ENCODE data around the gene RASD1.

RASD1 gene

DNA sequence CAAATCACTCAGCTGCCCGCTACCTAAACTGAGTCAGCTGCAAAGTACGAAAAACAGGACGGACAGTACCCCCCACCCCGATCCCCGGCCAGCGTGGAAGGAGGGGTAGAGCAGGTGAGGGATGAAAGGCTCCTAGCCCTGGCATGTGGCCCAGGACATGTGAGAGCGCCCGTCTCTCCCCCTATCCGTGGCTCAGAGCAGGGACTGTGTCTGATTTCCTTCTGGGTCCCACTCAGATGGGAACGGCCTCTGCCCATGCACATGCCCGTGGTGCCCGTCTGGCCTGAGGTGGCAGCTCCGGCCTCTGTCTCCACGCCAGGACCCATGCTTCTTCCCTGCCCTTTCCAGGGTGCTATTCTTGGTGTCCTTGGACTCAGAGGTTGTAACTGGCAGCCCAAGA is 30.2 kb upstream of the RASD1 start:
- no peak for DNase-seq

DNA sequence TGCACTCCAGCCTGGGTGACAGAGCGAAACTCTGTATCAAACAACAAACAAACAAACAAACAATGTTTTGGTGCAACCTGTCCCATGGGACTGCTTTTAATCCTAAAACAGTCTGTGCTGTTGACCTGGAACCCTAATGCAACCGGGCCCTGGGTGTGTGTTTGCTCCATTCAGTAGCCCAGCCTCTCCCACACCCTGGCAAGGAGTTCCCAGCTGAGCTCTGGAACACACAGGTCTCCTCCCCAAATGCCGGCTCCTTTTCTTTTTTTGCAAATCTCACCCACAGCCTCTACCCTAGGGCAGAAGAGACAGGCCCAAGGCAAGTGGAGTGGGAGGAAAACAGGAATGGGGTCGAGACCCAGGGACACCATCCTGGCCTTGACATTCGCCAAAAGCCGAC is 29.8 kb upstream of the RASD1 start:
- no peak for DNase-seq

DNA sequence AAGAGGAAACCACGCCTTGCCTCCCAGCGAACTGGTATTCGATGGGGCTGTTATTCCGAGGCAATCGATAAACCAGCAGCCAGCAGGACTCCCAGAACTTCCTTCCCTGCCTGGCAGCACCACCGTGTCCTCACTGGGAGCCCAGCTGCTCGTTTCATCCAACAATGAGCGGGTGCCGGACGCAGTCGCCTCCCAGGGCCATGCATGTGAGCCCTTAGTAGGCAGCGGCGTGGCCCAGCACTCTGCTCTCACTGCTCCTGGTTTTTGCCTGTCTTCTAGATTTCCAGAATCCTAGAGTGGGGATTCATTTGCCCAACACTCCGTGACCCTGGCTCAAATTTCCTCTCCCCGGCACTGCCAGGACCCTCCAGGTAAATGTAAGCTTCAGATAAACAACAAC is 29.1 kb upstream of the RASD1 start:
- DNase-seq = no peak

DNA sequence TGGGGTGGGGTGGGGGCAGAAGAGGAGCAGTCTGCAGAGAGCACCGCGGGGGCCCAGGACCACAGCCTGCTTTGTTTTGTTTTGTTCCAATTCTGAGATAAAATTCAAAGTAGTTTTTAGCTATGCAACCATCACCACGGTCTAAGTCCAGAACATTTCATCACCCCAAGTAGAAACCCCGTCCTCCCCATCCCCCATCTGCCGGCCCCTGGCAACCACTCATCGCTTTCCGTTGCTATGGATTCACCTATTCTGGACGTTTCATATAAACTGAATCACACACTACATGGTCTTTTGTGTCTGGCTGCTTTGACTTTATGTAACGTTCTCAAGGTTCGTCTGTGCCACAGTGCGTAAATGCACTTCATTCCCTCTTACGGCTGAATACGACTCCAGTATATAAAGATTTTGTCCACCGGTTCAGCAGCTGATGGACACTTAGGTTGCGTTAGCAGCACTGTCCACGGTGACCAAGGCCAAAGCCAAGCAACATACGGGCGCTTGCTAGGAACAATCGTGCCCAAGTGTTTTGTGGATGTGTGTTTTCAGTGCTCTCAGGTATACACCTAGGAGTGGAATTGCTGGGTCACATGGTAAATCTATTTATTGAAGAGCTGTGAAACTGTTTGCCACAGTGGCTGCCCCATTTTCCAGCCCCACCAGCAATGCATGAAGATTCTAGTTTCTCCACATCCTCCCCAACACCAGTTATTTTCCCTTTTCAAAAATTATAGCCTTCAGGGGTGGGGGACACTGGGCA is 27.7 kb upstream of the RASD1 start:
- no peak for DNase-seq

DNA sequence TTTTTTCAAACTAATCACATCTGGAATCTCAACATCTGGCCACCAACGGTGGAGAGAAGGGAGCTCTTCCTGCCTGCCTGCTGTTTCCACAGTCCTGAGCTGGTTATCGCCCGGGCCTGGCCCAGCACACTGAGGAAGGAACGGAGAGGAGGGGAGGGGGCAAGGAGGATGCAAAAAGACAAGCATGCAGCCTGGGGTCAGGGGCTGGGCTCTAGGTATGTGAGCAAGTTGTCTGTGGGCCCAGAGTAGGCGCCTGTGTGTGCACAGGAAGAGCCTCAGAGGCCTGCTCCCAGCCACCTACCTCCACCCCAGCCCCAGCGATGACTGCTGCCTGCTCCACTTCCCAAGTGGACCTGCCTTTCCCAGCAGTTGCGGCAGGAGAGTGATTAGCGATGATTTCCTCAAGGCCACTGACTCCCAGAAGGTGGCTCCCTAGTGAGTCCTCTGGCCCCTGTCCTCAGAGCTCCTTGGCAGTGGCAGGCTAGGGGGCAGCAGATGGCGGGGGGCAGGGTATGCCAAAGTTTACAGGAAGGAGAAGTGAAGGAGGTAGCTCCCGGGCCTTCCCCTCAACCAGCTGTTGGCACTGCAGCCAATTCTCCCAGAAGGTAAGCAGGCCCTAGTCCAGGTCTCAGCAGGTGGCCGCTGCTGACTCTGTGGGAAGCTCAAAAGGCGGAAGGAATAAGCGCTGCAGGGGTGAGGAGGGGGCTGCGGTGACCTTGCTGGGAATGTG is 27.0 kb upstream of the RASD1 start:
- no peak for DNase-seq

DNA sequence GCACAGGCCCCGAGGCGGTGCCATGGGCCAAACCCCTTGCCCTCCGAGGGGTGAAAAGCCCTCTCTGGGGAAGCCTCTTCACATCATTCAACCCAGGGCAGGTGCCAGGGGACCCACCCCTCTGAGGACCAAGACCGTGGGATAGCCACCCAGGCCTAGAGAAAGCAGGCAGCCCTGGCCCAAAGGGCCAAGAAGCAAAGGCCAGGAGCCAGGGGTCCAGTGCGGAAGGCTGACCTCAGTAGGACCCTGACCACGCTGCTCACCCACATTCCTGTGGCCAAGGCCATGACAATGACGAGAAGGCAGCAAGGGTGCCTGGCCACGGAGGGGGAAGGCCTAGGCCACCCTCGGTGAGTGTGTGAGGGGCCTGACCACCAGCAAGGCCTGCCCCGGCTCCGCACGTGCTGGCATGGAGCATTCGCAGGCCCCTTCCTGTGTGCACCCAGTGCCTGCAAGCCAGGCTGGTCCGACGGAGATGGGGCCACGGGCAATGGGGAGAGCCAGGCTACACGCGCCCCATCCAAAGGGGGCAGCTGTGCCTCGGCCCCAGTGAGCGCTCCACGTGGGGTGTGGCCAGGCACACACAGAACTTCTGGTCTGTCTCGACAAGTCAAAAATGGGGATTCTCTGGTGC is 24.5 kb upstream of the RASD1 start:
- no peak for DNase-seq

DNA sequence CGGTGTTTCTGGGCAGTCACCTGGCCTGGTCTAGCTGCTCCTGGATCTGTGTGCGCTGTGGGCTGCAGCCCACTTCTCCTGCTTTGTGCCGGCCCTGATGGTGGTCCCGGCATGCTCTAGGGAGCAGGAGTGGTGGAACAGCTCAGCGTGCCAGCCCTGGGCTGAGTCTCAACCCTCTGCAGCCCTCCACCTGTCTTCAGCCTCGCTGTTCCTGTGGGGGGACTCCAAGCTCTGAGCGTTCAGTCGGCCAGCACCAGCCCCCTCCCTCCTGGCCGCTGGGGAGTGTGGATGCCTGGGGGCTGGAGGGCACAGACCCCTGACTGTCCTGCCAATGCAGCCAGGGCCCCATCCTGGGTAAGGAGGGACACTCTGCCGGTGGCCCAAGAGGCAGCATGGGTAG is 23.7 kb upstream of the RASD1 start:
- no peak for DNase-seq

DNA sequence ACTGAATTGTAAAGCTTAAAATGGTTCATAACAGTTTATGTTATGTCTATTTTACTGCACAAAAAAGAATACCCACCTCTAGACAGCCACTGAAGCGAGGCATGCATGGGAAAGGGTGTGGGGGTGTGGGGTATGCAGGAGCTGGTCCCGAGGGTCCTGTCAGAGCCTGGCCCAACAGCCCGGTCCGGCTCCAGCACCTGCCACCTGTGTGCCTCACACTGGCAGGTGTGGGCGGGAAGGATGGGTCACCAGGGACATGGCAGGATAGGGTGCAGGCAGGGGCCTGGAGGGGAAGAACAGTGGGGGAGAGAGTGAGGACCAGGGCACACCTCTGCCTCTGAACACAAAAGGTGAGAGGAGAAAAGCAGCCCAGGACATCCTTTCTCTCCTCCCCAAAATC is 22.8 kb upstream of the RASD1 start:
- DNase-seq = no peak

DNA sequence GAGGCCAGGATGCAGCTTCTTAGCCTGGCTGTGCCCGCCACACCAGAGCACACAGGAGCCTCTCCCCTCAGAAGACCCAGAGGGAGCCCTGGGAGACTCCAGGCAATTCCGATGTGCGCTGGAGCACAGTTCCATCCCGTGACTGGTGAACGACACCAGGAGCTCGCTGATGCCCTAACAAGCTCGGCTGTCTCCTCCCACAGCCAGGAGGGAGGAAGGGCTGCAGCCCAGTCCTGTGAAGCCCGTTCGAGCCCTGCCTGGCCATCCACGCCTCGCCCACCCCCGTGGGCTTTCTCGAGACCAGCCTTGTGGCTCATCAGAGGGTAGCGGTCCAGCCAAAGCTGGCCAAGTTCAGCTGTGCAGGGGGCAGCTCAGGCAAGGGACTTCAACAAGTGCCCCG is 21.8 kb upstream of the RASD1 start:
- DNase-seq = no peak

DNA sequence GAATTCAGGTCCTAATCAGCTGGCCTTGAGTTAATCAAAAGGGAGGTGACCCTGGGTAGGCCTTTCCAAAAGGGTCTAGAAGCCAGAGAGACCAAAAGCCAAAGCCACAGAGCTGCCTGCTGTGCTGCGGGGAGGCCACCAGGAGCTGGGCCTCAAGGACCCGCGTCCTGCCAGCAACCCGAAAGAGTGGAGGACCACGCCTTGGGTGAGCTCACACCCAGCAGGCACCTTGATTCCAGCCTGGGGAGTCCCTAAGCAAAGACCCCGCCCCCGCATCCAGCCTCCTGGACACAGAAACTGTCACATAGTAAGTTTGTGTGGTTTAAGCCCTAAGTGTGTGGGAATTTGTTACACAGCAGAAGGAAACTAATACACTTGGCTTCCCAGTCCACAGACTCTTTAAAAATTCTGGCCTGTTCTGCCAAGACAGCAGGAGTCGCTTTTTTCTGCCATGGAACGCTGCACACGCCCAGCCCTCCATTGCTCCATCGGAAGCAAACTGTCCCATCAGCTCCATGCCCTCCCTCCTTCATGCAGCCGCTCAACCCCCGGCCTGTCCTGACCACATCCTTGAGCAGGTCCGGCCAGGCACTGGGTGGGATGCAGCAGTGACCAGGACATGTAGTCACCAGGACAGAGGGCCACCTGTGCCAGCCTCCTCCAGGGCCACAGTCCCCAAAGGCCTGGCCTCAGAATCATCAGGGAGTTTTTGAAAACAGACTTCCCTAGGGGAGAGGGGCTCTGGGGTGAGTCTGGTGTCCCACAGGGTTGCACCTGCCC is 20.9 kb upstream of the RASD1 start:
- DNase-seq = no peak

DNA sequence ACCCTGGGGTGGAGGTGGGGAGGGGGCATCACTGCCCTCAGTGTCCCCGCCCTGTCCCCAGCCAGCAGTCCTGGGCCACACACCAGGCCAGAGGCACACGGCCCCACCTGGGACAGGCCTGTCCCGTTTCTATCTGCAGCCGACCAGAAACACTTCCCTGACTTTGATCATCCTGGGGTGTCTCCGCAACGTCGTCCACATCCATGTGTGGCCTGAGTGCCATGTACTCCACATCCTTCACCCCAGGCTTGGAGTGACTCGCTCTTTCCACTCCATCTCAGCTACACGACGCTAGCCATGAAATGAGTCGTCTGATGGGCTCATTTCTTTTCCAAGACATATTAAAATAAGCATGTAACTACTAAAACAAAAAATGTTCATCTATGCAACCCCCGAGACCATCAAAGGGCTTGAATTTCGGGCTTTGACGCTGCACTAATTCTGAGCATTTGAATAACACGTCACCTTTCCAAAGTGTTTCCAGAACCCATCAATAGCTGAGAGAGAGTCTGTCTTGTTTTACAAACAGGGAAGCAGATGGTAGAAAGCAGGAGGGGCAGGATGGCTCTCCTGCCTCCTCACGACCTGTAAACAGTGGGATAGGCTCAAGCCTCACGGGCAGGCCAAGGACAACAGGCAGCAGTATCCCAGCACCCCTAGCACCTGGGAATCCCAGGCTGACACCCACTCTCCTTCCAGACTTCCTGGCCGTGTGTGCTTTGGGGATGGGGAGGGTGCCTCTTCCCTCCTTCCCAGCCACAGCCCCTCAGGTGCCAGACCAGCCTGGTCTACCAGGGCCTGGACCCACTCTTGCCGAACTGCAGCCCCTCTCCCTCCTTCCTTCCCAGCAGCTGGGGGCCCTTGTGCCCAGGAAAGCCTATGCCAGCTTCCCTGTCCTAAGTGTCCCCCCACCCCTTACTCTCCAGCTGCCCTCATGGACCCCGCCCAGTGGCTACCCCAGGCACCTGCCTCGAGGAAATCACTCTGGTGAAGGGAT is 20.0 kb upstream of the RASD1 start:
- DNase-seq = no peak

DNA sequence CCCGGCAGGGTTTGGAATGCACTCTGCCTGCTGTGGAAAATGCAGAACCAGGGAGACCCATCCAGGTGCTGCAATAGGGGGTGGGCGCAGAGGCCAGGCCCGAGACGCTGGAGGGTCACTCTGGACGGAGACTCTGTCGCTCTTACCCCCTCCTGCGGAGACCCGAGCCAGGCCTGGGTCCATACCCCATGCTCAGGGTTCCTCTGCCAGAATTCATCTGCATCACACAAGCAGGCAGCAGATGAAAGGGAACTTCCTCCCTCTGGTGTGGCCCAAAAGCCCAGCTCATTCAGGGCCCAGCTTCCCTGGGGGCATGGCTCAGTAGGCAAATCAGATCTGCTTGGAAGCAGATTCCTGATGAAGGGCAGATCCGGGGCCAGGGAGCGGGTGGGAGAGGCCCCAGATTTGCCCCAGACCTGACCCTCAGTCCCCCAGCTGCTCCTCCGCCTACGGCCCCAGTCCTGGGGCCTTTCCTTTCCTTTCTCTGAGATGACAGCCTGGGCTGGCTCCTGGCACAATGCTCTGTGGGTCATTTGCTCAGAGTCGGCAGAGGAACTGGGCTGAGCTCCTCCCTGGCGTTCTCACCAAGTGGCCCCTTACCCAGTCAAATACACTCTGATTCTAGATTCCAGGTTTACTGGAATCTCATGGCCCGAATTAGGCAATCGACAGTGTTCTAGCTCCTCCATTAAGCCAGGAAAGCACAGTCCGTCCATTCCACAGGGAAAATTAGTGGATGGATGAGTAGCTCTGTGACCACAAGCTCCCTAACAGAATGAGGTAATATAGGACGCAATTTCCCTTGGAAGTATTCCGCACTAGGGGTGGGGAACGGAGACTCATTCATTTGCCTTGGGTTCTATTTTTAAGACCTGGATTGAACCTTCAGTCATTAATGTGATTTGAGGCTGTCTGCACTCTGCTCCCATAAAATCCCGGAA is 19.1 kb upstream of the RASD1 start:
- no peak for DNase-seq

DNA sequence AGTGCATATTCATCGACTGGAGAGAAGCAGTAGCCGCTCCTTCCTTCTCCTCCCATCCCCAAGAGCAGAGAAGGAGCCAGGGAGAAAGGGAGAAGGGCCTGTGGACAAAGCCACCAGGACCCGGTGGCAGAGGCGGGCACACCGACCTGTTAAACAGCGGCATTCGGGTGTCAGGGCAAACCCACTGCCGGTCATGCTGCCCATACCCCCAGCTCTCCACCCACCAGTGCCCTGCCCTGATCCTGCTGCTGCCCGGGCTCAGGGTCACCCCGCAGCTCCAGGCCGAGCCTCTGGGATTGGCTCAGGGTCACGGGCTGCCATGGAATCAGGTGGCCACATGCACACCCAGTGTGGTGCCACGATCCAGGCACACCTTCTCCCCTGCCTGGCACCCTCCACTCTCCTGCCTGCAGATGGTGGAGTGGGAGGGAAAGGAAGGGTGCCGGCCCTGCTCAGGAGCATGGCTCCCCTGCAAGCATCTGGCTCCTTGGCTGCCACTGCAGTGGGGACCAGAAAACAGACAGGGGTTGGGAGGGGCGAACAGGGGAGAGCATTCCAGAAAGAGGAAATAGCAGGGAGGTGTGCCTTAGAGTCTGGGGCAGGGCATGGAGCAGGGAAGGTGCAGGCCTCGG is 18.3 kb upstream of the RASD1 start:
- DNase-seq = no peak

DNA sequence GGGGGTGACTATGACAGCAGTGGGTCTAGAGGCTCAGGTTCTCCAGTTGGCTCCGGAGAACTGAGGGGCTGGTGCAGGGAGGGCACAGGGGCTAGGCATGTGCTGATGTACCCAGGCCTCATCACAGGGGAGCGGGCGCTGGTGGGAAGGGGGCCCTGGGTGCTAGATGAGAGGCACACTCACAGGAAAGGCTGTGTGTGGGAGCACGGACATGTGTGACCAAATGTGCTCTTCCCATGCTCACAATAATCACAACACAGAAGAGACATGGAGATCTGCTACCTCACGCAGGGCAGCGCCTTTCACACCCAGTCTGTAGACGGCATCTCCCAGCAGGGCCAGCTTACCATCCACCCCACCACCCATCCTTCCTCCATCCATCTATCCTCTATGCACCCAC is 17.4 kb upstream of the RASD1 start:
- no peak for DNase-seq

DNA sequence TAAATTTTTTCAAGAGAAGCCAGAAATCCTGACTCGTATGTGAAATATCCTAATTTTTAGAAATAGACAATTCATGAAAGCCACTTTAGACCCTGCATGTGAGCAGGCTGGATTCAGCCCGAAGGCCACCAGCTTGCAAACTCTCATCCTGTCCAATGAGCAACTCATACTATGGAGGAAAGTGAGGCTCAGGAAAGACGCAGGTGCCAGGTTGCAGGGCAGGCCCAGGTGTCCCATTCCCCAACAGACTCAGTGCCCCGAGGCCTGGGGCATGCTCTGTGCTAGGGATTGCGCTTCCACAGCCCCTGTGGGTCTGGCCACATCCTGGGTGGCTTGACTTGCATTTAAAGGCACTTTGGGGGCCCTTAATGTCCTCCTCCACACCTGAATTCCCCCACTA is 16.7 kb upstream of the RASD1 start:
- no peak for DNase-seq

DNA sequence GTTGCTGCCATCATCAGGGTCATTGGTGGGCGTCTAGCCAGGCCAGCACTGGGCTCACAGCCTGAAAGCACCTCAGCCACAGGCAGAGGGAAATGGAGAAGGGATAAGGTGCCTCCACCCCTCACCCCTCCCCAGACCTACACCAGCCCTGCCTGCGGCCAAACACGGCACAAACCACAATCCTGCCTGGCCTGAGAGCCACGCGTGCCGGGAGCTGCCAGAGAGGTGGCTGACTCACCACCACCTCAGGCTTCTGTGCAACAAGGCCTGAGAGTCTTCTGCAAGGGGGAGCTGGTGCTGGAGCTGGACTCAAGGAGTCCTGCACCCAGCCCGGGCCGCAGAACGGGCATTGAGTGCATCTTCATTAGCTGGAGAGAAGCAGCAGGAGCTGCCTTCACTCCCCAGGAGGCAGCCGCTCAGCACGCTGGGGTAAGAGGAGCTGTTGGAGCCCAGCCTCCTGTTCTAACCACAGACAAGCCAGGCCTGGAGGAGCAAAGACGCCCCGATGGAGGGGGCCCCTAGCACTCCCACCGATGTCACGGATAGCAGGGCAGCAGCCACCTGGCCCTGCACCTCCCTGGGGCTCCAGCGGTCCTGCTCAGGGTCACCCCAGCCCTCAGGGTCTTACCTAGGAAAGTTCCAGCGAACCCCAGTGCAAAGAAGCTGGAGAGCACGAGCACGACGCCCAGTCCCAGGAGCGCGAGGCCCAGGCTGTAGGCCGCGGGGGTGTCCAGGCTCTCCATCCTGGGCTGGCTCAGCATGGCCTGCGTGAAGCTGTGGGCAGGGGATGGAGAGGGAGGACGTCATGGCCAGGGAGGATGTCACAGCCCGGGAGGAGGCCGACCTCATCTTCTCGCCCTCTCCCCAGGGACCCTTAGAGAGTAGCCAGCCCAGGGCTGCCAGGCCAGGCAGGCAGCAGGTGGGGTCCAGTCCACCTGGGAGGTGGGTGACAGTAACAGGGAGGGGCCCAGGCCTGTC is 16.0 kb upstream of the RASD1 start:
- peak; percentile 34 for DNase-seq

DNA sequence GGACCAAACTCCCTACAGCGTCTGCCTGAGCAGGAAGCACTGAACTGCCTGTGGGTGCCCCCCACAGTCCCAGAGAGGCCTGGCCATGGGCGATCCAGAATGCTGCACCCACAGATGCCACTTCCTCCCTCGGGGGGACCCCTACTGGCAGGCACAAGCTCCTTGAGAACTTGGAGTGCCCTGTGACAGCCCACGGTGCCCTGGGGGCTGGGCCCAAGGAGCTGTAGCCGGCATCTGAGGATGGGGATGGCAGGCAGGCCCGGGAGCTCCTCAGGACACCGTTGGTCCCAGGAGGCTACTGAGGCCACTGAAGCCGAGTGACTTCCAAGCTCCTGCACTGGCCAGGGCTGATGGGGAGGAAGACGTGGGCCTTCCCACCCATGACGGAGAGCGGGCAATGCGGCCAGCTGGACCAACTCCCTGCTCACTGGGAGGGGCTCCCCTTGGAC is 15.1 kb upstream of the RASD1 start:
- no peak for DNase-seq

DNA sequence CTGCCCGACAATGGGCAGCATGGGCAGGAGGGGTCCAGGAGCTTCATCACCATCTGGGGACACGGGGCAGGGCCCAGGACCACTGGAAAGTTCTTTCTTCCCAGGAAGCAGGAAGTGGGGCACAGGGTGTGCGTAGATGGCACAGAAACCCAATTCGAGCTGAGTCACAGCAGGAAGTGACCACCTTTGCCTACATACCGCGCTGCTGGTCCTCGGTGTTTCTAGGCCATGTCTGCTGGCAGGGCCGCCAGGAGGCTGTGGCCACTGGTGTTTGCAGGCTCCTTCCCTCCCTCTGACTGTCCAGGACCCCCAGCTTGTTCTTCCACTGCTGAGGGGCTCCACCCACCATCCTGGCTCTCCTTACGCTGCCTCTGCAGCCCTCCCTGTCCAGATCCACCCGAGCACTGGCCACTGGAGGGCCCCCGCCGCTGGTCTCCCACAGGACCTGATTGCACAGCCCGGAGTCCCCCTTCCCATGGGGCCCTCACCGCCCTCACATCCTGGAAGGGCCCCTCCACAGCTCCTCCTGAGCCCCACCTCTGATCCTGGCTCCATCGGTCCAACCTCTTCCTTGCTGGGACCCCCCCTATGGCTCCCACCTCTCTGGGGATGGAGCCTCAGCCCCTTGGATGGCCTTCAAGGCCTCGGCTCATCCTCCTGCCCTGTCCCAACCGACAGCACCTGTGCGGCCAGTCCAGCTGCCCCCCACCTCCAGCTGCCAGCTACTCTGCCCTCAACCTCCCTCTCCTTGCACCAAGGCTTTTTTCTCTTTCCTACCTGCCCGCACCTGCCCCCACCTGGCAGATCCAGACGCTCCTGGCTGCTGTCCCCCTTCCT is 14.5 kb upstream of the RASD1 start:
- no peak for DNase-seq
